Measurements from ENCODE around the gene JAZF1.

DNA sequence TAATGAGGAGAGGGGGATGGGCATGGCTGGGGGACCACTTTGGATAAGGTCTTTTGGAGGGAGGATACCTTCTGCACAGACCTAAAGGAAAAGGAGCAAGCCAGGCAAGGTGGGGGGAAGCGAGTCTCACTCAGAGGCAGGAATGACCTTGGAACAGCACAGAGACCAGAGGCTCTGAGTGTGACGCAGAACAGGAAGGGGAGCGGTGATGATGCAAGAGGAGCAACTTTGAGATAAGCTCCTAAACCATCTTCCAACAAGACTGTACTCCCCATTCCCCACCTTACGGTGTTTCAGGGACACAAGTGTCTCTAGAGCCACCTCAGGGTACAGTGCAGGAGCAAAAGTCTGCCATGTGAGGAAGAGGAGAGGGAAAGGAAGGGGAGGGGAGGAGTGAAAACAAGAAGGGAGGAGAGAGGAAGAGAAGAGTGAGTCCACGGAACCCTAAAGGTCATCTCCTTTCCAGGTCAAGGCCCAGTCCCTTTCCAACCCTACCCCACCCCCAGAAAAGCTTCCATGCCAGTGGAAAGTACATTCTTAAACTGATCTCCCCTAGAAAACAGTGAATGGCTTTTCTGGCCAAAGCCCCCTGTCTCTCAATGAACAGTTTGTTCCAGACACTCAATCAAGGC lies 54.1 kb downstream of the JAZF1 start:
- TF ChIP-seq PATZ1 (CRISPR knock-in tag; IDR thresholded peaks at IDR 0.05; ENCODE audit: borderline replicate concordance) = no peak
- TF ChIP-seq, protein P1, sequence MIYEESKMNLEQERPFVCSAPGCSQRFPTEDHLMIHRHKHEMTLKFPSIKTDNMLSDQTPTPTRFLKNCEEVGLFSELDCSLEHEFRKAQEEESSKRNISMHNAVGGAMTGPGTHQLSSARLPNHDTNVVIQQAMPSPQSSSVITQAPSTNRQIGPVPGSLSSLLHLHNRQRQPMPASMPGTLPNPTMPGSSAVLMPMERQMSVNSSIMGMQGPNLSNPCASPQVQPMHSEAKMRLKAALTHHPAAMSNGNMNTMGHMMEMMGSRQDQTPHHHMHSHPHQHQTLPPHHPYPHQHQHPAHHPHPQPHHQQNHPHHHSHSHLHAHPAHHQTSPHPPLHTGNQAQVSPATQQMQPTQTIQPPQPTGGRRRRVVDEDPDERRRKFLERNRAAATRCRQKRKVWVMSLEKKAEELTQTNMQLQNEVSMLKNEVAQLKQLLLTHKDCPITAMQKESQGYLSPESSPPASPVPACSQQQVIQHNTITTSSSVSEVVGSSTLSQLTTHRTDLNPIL (CRISPR knock-in tag; IDR thresholded peaks at IDR 0.05; ENCODE audit: low read depth) = no peak
